Glomerular visceral epithelial cell (primary cell): ENCODE data around the gene CCDC197.

Experiments
- DNase-seq: peaks from one replicate; pipeline ENCODE4 v3.0.0-alpha.2; 2016; ENCODE audit errors: extremely low spot score

CCDC197 gene

GRCh38 chr14:94025720-94026119 lies 28.6 kb downstream of the CCDC197 start:
- DNase-seq: no peak

DNA sequence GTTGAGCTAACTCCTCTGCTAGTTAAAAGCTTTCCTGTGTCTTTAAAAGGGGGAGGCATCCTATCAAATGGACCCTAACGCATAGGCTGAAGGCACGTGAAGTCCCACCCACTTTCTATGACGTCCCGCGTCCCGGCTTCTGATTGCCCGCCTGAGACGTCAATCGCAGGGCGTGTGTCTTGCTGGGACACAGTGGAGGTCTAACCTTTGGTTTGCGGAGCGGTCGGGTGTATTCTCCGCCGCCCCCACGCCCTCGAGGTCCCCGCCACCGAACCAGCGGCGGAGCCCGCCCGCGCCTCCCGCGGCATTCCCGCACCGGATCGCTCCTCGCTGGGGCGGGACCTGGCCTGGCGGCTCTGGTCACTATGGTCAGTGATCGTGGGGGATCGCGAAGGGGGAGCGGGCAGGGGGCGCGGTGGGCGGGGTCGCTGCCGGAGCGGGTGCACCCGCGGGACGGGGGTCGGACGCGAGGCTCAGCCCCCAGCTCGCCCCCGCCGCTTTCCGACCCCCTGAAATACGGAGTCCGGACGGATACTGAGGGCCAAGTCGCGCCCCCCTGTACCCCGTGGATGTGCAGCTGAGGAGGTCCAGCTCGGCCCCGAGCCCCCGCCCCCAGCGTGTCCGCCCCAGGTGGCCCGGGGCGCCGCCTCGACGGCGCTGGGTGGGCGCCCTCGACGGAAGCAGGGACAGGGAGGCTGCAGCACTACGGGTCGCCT lies 29.2 kb downstream of the CCDC197 start, which contains the start of gene OTUB2:
Gene OTUB2, plus strand, starts transcription at position 168 of the 716 bp plus-strand sequence. Its CDS starts 198 bp downstream, at position 366.
- peak; percentile 99 for DNase-seq

DNA sequence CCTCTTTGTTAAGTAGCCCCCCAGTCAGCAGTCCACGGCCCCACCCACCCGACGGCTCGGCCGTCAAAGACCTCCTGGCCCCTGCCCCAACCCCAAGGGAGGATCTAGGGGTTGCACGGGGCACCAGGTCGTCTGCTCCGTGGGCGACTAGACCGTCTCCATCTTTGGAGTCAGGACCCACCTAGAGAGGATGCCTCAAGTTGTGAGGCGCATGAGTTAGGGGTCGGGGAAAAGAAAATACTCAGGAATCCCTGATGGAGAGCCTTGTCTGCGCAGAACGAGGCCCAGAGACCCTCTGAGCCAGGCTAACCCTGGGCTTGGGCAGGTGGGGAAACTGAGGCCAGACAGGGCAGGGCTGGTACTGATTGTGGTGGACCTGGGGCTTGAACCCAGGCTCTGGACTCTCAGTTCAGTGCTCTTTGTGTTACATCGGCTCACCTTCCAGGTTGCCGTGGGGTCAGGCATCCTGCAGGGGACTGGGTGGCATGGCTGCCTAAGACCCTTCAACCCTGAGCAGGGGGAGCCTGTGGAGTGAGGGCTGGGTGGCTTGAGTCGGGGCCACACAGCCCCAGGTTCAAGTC lies 29.9 kb downstream of the CCDC197 start:
- no peak for DNase-seq

DNA sequence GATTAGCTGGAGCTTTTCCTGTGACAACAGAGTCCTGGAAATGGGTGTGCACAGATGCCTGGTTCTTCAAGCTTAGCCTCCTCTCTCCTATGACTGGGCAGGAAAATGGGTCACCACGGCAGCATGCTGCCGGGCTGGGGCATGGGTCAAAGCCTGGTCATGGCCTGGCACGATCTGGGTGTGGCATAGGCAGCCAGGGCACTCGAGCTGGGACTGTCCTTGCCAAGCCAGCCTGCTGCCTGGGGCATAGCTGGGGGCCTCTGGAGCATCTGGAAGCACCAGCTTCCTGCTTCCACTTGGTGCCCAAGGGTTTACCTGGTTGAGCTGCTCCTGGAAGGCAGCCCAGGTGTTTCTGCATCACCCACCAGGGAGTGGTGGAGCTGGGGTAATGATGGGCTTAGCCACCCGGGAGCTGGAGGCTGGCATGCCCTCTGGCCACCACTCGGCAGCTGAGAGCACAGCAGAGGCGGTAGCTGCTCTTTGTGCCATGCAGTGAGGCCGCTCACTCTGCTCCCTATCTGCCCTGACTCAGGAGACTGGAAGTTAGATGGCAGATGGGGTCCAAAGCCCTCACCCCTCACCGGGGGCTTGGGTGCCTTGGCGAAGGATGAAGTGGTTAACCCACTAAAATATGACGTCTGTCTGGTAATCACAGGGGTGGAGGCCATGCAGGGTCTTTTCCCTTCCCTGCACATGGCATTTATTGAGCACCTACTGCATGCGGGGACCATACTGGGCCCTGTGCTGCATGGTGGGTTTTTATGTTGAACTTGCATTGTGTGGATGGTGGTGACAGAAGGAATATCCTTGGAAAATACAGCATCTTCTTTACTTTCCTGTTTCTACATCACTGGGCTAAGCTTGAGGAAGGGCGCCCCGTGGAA lies 30.7 kb downstream of the CCDC197 start:
- no peak for DNase-seq

- DNase-seq: peak; percentile 71
Measured at GRCh38 chr14:94028450-94028826, 31.3 kb downstream of the CCDC197 start.

DNA sequence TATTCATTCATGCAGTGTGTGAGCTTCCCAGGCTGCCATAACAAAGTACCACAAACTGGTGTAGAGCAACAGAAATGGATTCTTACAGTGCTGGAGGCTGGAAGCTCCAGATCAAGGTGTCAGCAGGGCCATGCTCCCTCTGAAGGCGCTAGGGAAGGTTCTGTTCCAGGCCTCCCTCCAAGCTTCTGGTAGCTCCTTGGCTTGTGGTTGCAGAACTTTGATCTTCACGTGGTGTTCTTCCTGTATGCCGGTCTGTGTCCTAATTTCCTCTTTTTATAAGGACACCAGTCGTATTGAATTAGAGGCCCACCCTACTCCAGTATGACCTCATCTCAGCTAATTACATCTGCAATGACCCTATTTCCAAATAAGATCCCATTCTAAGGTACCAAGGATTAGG lies 32.2 kb downstream of the CCDC197 start:
- DNase-seq: no peak

DNA sequence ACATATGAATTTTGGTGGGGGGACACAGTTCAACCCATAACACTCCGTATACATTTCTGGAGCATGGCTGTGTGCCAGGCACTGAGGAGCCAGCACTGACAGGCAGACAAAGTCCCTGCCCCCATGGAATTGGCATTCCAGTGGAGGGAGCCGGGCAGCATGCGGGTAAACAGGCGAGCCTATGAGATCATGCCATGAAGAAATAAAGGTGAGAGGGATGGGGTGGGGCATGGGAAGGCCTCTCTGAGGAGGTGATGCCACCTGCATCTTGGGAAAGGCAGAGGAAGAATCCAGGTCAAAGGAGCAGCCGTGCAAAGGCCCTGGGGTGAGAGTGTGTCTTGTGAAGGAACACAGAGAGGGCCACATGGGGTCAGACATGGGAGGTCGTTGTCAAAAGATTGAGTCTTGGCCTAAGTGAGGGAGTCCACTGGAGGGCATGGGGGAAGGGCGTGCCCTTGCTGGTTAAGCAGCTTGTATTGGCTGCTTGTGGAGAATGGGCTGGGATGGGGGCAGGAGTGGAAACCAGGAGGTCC lies 32.6 kb downstream of the CCDC197 start:
- no peak for DNase-seq

GRCh38 chr14:94030571-94030970 lies 33.5 kb downstream of the CCDC197 start:
- DNase-seq: no peak

- DNase-seq: no peak
Measured at GRCh38 chr14:94031161-94031882, 34.2 kb downstream of the CCDC197 start.

DNA sequence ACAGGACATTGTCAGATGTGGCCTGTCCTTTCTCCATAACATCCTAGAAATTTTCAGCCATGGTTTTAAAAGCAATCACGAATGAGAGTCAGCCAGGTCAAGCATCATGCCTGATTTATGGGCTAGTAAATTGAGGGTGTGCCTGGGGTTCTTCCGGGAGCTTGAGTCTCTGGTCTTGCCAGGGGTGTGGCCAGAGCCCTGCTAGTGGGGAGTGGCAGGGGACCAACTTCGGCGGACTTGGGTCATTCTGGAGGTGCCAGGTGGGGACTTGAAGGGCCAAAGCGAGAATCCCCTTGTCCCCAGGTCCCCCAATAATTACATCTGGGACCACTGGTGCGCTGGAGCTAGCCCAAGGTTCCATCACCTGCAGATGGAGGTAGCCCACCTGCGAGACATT lies 34.8 kb downstream of the CCDC197 start:
- DNase-seq: no peak

GRCh38 chr14:94034886-94035285 lies 37.8 kb downstream of the CCDC197 start:
- no peak for DNase-seq

GRCh38 chr14:94036313-94037167 lies 39.4 kb downstream of the CCDC197 start:
- DNase-seq: peak; percentile 83

- DNase-seq: no peak
Measured at GRCh38 chr14:94037954-94038353, 40.9 kb downstream of the CCDC197 start.

DNA sequence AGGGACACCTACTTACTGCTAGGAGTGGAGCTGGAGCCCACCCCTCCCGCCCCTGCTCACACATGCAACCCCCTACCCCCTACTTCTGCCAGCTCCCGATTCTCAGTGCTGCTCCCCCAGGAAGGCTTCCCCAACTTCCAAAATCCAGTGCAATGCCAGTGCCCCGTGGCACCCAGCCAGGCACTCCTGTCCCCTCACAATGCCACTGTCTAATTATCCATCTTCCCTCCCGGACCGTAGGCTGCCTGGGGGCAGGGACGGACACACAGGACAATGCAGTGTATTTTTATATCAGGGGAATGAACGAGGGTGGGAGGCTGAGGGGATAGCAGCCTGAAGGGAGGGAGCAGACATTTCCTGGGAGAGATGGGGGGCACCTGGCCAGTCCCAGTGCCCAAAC lies 41.4 kb downstream of the CCDC197 start:
- no peak for DNase-seq

GRCh38 chr14:94038921-94039629 lies 42.0 kb downstream of the CCDC197 start:
- DNase-seq: no peak

GRCh38 chr14:94040247-94040646 lies 43.1 kb downstream of the CCDC197 start:
- DNase-seq: no peak

DNA sequence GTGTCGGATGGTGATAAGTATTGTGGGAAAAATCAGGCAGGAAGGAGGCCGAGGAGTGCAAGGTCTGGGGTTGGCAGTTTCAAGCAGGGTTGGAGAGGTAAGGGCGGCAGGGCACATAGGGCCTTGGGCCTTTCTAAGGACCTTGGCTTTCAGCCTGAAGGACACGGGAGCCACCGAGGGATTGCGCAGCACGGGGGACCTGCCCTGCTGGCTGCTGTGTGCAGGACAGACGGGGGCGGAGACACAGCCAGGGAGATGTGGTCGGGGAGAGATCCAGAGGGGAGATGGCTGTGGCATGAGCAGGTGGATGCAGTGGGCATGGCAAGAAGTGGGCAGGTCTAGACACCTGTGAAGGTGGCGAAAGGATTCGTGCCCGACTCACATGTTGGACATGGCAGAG lies 43.7 kb downstream of the CCDC197 start:
- DNase-seq: no peak

GRCh38 chr14:94041551-94042346 lies 44.6 kb downstream of the CCDC197 start:
- DNase-seq: no peak

GRCh38 chr14:94042433-94043091 lies 45.5 kb downstream of the CCDC197 start:
- no peak for DNase-seq
